ENCODE measurements around the gene SNTG2. TPM values are rescaled to one million over a fixed set of nuclear protein-coding genes. Genes with fewer than 3 reads are reported as not detected.

The SNTG2 gene
- total RNA-seq, 4 donors from 2014 or later: 1.7 to 5.9 (median 2.0) TPM; not detected in 1

- Histone ChIP-seq H3K27me3 (no peaks in the 10 kb centered on the region), H3K4me1 (no peaks in the 10 kb centered on the region), H3K36me3 (no peaks in the 10 kb centered on the region), H3K9me3 (no peaks in the 10 kb centered on the region), H3K4me3 (no peak overlapping the region), H3K27ac (no peak overlapping the region)
- DNase-seq: no peak
- intact Hi-C loops (cut with DNase I): no loop called here
- TF ChIP-seq CTCF (IDR thresholded peaks at IDR 0.05): no peak
- TF ChIP-seq POLR2A (IDR thresholded peaks at IDR 0.05): no peak
- WGBS, 2 donors: 85 to 89% methylated on average over 1 to 2 of the region's 2 CpGs
Observed at GRCh38 chr2:1324884-1325283, 374.2 kb downstream of the SNTG2 start.

GRCh38 chr2:1328684-1329083 is 378.0 kb downstream of the SNTG2 start:
- H3K4me3 ChIP-seq: no peak overlapping the region
- no peaks in the 10 kb centered on the region for H3K36me3 ChIP-seq
- DNase-seq: no peak
- H3K4me1 ChIP-seq: no peaks in the 10 kb centered on the region
- WGBS, 2 donors: 84 to 88% methylated on average over 5 of the region's 5 CpGs
- no peak for TF ChIP-seq CTCF (IDR thresholded peaks at IDR 0.05)
- TF ChIP-seq POLR2A (IDR thresholded peaks at IDR 0.05): no peak
- no peaks in the 10 kb centered on the region for H3K27me3 ChIP-seq
- intact Hi-C loops (cut with DNase I): no loop called here
- no peak overlapping the region for H3K27ac ChIP-seq
- no peaks in the 10 kb centered on the region for H3K9me3 ChIP-seq

- 76% methylated on average over 10 of the region's 10 CpGs; no CpG with 5 or more reads in 1 of the 2 donors for WGBS, 2 donors
- no peaks in the 10 kb centered on the region for H3K9me3 ChIP-seq
- no peaks in the 10 kb centered on the region for H3K4me1 ChIP-seq
- H3K27me3 ChIP-seq: no peaks in the 10 kb centered on the region
- H3K36me3 ChIP-seq: no peaks in the 10 kb centered on the region
- H3K27ac ChIP-seq: no peak overlapping the region
- no peak overlapping the region for H3K4me3 ChIP-seq
- no peak for DNase-seq
- TF ChIP-seq CTCF (IDR thresholded peaks at IDR 0.05): no peak
- no peak for TF ChIP-seq POLR2A (IDR thresholded peaks at IDR 0.05)
- intact Hi-C loops (cut with DNase I): no loop called here
Observed at GRCh38 chr2:1339388-1340140, 388.9 kb downstream of the SNTG2 start.

GRCh38 chr2:1340141-1340512 is 389.5 kb downstream of the SNTG2 start:
- H3K36me3 ChIP-seq: no peaks in the 10 kb centered on the region
- 54 to 61% methylated on average over 5 of the region's 5 CpGs for WGBS, 2 donors

More at GRCh38 chr2:1340141-1340512, 389.5 kb downstream of the SNTG2 start:
- no peak for TF ChIP-seq POLR2A (IDR thresholded peaks at IDR 0.05)
- TF ChIP-seq CTCF (IDR thresholded peaks at IDR 0.05): no peak
- intact Hi-C loops (cut with DNase I): no loop called here
- no peak for DNase-seq
- H3K27ac ChIP-seq: no peak overlapping the region
- H3K27me3 ChIP-seq: no peaks in the 10 kb centered on the region
- no peak overlapping the region for H3K4me3 ChIP-seq
- no peaks in the 10 kb centered on the region for H3K9me3 ChIP-seq
- no peaks in the 10 kb centered on the region for H3K4me1 ChIP-seq

All from esophagus squamous epithelium (tissue), 5 donors.